SU-DHL-6 (cell line): Measurements from ENCODE around the gene ZNF814.

ENCODE experiments used
- EZH2phosphoT487 ChIP-seq: fragments of 200-600 bp; sonication (generic), shearing (Covaris generic); conservative IDR thresholded peaks from 2 replicates; pipeline ENCODE4 v1.6.1; 2018; ENCODE audit warnings: mild to moderate bottlenecking, antibody characterized with exemption, low read length, moderate library complexity, mixed read lengths
- TF ChIP-seq, protein P1 (sequence below): fragments of 200-600 bp; sonication (generic); IDR thresholded peaks from one replicate; pipeline ENCODE4 v1.5.1; 2017; ENCODE audit warnings: antibody characterized with exemption, mild to moderate bottlenecking, low read length, moderate library complexity; ENCODE audit not compliant: insufficient read depth, poor library complexity, severe bottlenecking

DNA sequence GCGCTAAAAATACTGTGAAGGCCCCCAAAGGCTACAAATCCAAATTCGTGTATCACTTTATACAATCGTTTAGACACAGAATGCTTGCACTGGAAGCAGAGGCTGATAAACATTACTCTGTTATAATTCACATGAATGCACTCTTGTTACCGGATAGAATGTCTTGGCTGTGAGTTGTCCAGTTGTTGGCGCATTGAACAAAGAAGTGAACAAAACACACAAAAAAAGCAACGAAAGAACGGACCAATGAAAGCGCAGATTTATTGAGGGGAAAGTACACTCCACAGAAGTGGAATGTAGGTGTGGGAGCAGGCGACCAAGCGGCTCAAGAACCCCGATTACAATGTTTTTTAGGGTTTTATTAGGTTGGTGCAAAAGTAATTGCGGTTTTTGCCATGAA lies 46.9 kb upstream of the ZNF814 start:
- TF ChIP-seq, protein P1, sequence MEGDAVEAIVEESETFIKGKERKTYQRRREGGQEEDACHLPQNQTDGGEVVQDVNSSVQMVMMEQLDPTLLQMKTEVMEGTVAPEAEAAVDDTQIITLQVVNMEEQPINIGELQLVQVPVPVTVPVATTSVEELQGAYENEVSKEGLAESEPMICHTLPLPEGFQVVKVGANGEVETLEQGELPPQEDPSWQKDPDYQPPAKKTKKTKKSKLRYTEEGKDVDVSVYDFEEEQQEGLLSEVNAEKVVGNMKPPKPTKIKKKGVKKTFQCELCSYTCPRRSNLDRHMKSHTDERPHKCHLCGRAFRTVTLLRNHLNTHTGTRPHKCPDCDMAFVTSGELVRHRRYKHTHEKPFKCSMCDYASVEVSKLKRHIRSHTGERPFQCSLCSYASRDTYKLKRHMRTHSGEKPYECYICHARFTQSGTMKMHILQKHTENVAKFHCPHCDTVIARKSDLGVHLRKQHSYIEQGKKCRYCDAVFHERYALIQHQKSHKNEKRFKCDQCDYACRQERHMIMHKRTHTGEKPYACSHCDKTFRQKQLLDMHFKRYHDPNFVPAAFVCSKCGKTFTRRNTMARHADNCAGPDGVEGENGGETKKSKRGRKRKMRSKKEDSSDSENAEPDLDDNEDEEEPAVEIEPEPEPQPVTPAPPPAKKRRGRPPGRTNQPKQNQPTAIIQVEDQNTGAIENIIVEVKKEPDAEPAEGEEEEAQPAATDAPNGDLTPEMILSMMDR = no peak
- no peak for TF ChIP-seq EZH2phosphoT487
